Activated naive CD4-positive, alpha-beta T cell treated with anti-CD3 and anti-CD28 coated beads, Interleukin-2, amount 10 ng/mL, durations not matched to agents 5 hours and 36 hours (primary cell): ENCODE measurements around the gene LRPAP1. TPM values are rescaled to one million over a fixed set of nuclear protein-coding genes. Genes with fewer than 3 reads are reported as not detected.

Source experiments
- total RNA-seq, 2 experiments: library from RNA; stranded (reverse); gene quantifications; one replicate each; pipeline ENCODE4 v1.2.3, GENCODE V29; 2021

LRPAP1 gene
- total RNA-seq: 10 to 100 TPM; 57.7 to 60.6 TPM

GRCh38 chr4:3531879-3532750 lies at the start of gene LRPAP1:
Gene LRPAP1, minus strand, starts transcription at chr4:3532422. Its CDS starts 10 bp downstream, at chr4:3532412.

GRCh38 chr4:3462790-3463415 lies 69.3 kb downstream of the LRPAP1 start, which contains the start of gene DOK7:
Gene DOK7, plus strand, starts transcription at chr4:3463306. Its CDS starts 70 bp downstream, at chr4:3463376.

Other genes starting within 250 kb of the LRPAP1 start
- gene RGS12, start 239.4 kb downstream of the LRPAP1 start, total RNA-seq: 10 to 100 TPM in 1 of 2 experiments, 1 to 10 TPM in 1; 9.8 to 11.4 TPM
- gene HGFAC, start 90.5 kb downstream of the LRPAP1 start, total RNA-seq: not detected
- gene DOK7, start 69.1 kb downstream of the LRPAP1 start, total RNA-seq: not detected
- gene ADRA2C, start 234.0 kb upstream of the LRPAP1 start, total RNA-seq: not detected